ENCODE measurements around the gene TFB2M.
A peak's percentile ranks its signal among the peaks of the same experiment; 100 is the strongest.
"Not testable (repeated sequence)": the region's sequence is repeated elsewhere in the genome, so short reads cannot be mapped to it uniquely, and the experiment has no call there.

TFB2M gene

DNA sequence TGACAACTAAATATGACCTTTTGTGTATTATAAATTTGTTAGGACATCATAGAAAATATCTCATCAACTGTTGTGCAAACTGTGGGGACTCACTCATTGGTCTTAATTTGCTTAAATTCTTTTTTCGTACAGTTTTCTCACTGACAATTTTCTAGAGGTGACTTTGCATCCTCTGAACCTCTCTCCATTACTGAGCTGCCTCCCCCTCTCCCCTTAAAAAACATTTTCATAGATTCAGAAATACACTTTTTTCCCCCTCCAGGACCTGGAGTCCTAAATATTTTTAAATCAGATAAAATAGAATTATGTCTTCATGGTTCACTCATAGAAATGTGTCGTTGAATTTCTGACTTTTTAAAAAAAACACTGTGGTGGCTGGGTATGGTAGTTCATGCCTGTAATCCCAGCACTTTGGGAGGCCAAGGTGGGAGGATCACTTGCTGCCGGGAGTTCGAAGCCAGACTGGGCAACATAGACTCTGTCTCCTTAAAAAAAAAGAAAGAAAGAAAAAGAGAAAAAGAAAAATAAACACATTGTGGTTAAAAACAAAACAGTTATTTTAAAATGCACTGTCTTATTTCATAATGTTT lies 1.7 kb upstream of the TFB2M start:
- in situ Hi-C loops (cut with MboI; ENCODE audit: low sequenced_read_pairs, unreplicated experiment) = no loop called here
- no peak for DNase-seq (ENCODE audit: low spot score)
- TF ChIP-seq, protein P1, sequence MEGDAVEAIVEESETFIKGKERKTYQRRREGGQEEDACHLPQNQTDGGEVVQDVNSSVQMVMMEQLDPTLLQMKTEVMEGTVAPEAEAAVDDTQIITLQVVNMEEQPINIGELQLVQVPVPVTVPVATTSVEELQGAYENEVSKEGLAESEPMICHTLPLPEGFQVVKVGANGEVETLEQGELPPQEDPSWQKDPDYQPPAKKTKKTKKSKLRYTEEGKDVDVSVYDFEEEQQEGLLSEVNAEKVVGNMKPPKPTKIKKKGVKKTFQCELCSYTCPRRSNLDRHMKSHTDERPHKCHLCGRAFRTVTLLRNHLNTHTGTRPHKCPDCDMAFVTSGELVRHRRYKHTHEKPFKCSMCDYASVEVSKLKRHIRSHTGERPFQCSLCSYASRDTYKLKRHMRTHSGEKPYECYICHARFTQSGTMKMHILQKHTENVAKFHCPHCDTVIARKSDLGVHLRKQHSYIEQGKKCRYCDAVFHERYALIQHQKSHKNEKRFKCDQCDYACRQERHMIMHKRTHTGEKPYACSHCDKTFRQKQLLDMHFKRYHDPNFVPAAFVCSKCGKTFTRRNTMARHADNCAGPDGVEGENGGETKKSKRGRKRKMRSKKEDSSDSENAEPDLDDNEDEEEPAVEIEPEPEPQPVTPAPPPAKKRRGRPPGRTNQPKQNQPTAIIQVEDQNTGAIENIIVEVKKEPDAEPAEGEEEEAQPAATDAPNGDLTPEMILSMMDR (IDR thresholded peaks at IDR 0.05; ENCODE audit: borderline replicate concordance, control extremely low read depth, extremely low read depth, insufficient read depth, missing control alignments) = no peak

- TF ChIP-seq, protein P1 (IDR thresholded peaks at IDR 0.05; ENCODE audit: borderline replicate concordance, control extremely low read depth, extremely low read depth, insufficient read depth, missing control alignments) = no peak
- in situ Hi-C loops (cut with MboI; ENCODE audit: low sequenced_read_pairs, unreplicated experiment) = no loop called here
- DNase-seq (ENCODE audit: low spot score) = peak; percentile 43
Observed at GRCh38 chr1:246566813-246567645, 968 bp upstream of the TFB2M start.

DNA sequence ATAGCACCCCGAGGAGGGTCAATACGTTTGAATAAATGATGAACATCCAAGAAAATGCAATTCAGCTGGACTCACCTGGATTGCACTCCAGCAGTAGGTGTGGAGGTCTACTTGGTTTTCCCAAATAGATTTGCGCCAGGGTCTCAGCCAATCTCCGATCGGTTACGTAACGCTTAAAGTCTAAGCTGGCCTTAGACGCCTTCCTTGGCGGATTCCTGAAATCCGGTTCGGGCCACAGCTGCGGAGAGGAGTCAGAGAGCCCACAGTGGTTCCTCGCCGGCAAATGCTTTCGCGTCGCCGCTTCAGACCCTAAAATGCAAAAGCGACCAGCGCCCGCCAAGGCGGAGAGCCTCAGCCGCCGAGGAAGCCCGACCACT lies 322 bp downstream of the TFB2M start:
- DNase-seq (ENCODE audit: low spot score) = no peak
- TF ChIP-seq, protein P1 (IDR thresholded peaks at IDR 0.05; ENCODE audit: borderline replicate concordance, control extremely low read depth, extremely low read depth, insufficient read depth, missing control alignments) = no peak
- in situ Hi-C loops (cut with MboI; ENCODE audit: low sequenced_read_pairs, unreplicated experiment) = no loop called here

DNA sequence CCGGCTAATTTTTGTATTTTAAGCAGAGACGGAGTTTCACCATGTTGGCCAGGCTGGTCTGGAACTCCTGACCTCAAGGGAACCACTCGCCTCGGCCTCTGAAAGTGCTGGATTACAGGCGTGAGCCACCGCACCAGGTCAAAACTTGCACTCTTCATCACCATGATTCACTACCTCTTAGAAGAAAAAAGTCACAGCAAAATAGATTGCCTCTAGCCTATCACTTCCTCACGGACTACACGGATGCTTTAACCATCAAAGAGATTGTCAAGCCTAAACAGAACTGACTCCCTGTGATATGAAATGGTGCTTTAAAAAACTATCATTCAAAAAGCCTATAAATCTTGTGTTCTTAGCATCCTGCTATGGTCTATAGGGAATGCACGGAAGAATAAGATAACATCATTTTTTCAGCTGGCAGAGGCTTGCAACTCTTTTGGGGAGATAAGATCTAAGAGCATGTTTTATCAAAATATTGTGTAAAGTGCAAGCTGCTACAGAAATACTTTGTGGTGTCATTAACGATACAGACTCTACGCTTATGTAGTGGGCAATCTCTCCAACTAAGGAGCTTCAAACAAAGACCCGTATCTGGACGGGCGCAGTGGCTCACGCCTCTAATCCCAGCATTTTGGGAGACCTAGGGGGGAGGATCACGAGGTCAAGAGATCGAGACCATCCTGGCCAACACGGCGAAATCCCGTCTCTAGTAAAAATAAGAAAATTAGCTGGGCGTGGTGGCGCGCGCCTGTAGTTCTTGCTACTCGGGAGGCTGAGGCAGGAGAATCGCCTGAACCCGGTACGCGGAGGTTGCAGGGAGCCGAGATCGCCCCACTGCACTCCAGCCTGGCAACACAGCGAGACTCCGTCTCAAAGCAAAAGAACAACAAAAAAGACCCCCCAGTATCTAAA lies 966 bp downstream of the TFB2M start:
- in situ Hi-C loops (cut with MboI; ENCODE audit: low sequenced_read_pairs, unreplicated experiment) = no loop called here
- TF ChIP-seq, protein P1 (IDR thresholded peaks at IDR 0.05; ENCODE audit: borderline replicate concordance, control extremely low read depth, extremely low read depth, insufficient read depth, missing control alignments) = no peak
- no peak for DNase-seq (ENCODE audit: low spot score)

GRCh38 chr1:246560833-246561232 lies 5.2 kb downstream of the TFB2M start:
- in situ Hi-C loops (cut with MboI; ENCODE audit: low sequenced_read_pairs, unreplicated experiment); DNase-seq (ENCODE audit: low spot score): not testable (repeated sequence)

DNA sequence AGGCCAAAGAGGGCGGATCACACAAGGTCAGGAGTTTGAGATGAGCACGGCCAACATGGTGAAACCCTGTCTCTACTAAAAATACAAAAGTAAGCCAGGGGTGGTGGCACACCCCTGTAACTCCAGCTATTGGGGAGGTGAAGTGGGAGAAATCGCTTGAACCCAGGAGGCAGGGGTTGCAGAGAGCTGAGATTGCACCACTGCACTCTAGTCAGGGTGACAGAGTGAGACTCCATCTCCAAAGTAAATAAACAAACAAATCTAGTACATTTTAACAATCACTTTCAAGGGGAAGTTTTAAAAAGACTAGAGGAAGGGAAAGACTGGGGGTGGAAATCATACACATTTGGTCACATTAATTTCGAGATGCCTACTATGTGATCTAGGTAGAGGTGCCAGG lies 6.8 kb downstream of the TFB2M start:
- TF ChIP-seq, protein P1 (IDR thresholded peaks at IDR 0.05; ENCODE audit: borderline replicate concordance, control extremely low read depth, extremely low read depth, insufficient read depth, missing control alignments) = no peak
- DNase-seq (ENCODE audit: low spot score) = no peak
- in situ Hi-C loops (cut with MboI; ENCODE audit: low sequenced_read_pairs, unreplicated experiment) = no loop called here
